WERI-Rb-1 (cell line): Measurements from ENCODE around the gene ERBIN.

ENCODE experiments used
- DNase-seq: peaks from one replicate; pipeline ENCODE4 v3.0.0-alpha.2; 2020
- H3K27ac ChIP-seq: fragments of 250-450 bp; sonication (Bioruptor Pico); 2 replicates; pipeline ENCODE4 v1.5.1; 2020; ENCODE audit warnings: mild to moderate bottlenecking, moderate library complexity
- H3K27me3 ChIP-seq: fragments of 250-450 bp; sonication (Bioruptor Pico); 2 replicates; pipeline ENCODE4 v1.5.1; 2021; ENCODE audit warnings: mild to moderate bottlenecking, low read depth, moderate library complexity; ENCODE audit not compliant: insufficient read depth, severe bottlenecking
- H3K36me3 ChIP-seq: fragments of 250-450 bp; sonication (Bioruptor Pico); 2 replicates; pipeline ENCODE4 v1.5.1; 2020; ENCODE audit warnings: mild to moderate bottlenecking, moderate library complexity
- H3K4me3 ChIP-seq: 2 replicates; pipeline ENCODE4 v1.5.1; 2011; ENCODE audit warnings: low read depth, mild to moderate bottlenecking, control low read depth, low read length
- H3K9me3 ChIP-seq: fragments of 250-450 bp; sonication (Bioruptor Pico); 2 replicates; pipeline ENCODE4 v1.5.1; 2021; ENCODE audit warnings: mild to moderate bottlenecking, moderate library complexity; ENCODE audit not compliant: severe bottlenecking
- CTCF ChIP-seq: IDR thresholded peaks from 2 replicates; pipeline ENCODE4 v1.5.1; 2011; ENCODE audit warnings: low read depth, mild to moderate bottlenecking, control low read depth, inconsistent platforms, low read length

ERBIN gene

GRCh38 chr5:66066826-66067225, 140.5 kb downstream of the ERBIN start:
- Histone ChIP-seq H3K9me3 (peaks cover 4% of the 10 kb centered on the region), H3K36me3 (no peaks in the 10 kb centered on the region; the same call in 1 of the 2 replicates), H3K4me3 (no peak overlapping the region), H3K27ac (no peak overlapping the region), H3K27me3 (no peaks in the 10 kb centered on the region)
- no peak for DNase-seq
- TF ChIP-seq CTCF: no peak

GRCh38 chr5:66072031-66072430, 145.7 kb downstream of the ERBIN start:
- Histone ChIP-seq H3K27ac (no peak overlapping the region), H3K27me3 (no peaks in the 10 kb centered on the region), H3K36me3 (no peaks in the 10 kb centered on the region; the same call in 1 of the 2 replicates), H3K9me3 (no peaks in the 10 kb centered on the region), H3K4me3 (no peak overlapping the region)
- TF ChIP-seq CTCF: no peak
- no peak for DNase-seq

- Histone ChIP-seq H3K4me3 (no peak overlapping the region), H3K36me3 (no peaks in the 10 kb centered on the region; the same call in none of the 2 replicates), H3K27ac (no peak overlapping the region), H3K27me3 (no peaks in the 10 kb centered on the region), H3K9me3 (no peaks in the 10 kb centered on the region)
- DNase-seq: no peak
- no peak for TF ChIP-seq CTCF
Observed at GRCh38 chr5:66074901-66075300, 148.5 kb downstream of the ERBIN start.

- Histone ChIP-seq H3K36me3 (no peaks in the 10 kb centered on the region; the same call in none of the 2 replicates), H3K9me3 (no peaks in the 10 kb centered on the region), H3K27me3 (no peaks in the 10 kb centered on the region), H3K27ac (no peak overlapping the region), H3K4me3 (no peak overlapping the region)
- no peak for TF ChIP-seq CTCF
- no peak for DNase-seq
Observed at GRCh38 chr5:66080664-66081063, 154.3 kb downstream of the ERBIN start.

GRCh38 chr5:66089384-66089783, 163.0 kb downstream of the ERBIN start:
- Histone ChIP-seq H3K4me3 (no peak overlapping the region), H3K27ac (no peak overlapping the region), H3K27me3 (no peaks in the 10 kb centered on the region), H3K36me3 (no peaks in the 10 kb centered on the region), H3K9me3 (no peaks in the 10 kb centered on the region)
- DNase-seq: no peak
- no peak for TF ChIP-seq CTCF

GRCh38 chr5:66100851-66101250, 174.5 kb downstream of the ERBIN start:
- DNase-seq: no peak
- H3K36me3 ChIP-seq: no peaks in the 10 kb centered on the region
- no peak overlapping the region for H3K4me3 ChIP-seq
- peaks cover 16% of the 10 kb centered on the region for H3K9me3 ChIP-seq
- no peak overlapping the region for H3K27ac ChIP-seq
- no peaks in the 10 kb centered on the region for H3K27me3 ChIP-seq
- no peak for TF ChIP-seq CTCF
